ENCODE results near the gene LST1.

GRCh38 chr6:31558318-31558625 lies 27.8 kb upstream of the LST1 start:
- no peak for TF ChIP-seq TCF4 (CRISPR knock-in tag; IDR thresholded peaks at IDR 0.05; ENCODE audit: borderline replicate concordance)
- no peak for TF ChIP-seq POU6F1 (CRISPR knock-in tag; IDR thresholded peaks at IDR 0.05; ENCODE audit: borderline replicate concordance, low read depth)
- TF ChIP-seq PATZ1 (CRISPR knock-in tag; IDR thresholded peaks at IDR 0.05; ENCODE audit: borderline replicate concordance): no peak
- TF ChIP-seq CSRNP3 (CRISPR knock-in tag; IDR thresholded peaks at IDR 0.05): no peak
- TF ChIP-seq ZFP3 (CRISPR knock-in tag; IDR thresholded peaks at IDR 0.05): no peak
- TF ChIP-seq ESRRG (CRISPR knock-in tag; IDR thresholded peaks at IDR 0.05): no peak
- TF ChIP-seq GLIS3 (CRISPR knock-in tag; IDR thresholded peaks at IDR 0.05): no peak

Measured in SK-N-SH treated with all-trans-retinoic acid at 6 μM for 48 hours (cell line).